ENCODE data around the gene DYRK1A.

- TF ChIP-seq POLR2AphosphoS5 (IDR thresholded peaks at IDR 0.05) (no peak), CTCF (IDR thresholded peaks at IDR 0.05) (no peak)
Observed at GRCh38 chr21:37431243-37431642, 64.7 kb downstream of the DYRK1A start.

Measured in transverse colon (tissue), 4 donors.